ENCODE measurements around the gene SPTAN1. TPM values are rescaled to one million over a fixed set of nuclear protein-coding genes. Genes with fewer than 3 reads are reported as not detected.

Gene SPTAN1
- total and polyA plus RNA-seq, 2 donors (not counting 3 experiments of a cell fraction or from before 2014, with no cell fraction given): 408 to 502 TPM

DNA sequence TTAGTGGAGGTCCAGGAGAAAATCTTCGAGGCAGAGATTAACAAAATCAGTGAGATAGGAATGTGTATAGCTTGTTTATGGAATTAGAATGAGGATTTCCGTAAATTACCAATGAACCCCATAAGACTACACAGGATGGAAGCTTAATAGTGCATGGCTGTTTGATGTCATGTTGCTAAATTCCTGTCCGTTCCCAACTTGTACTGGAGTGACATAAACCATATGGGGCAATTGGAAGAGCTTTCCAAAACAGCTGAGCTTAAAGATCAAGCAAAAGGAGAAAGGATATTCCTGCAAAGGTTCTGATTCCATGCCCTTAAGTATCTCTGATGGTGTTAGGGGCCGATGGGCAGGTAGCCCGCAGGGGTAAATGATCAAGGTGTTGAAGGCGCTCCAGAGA is 30.4 kb upstream of the SPTAN1 start:
- no TSS peak for BruUV-seq (replicated peaks)
- Histone ChIP-seq H2AFZ (ENCODE audit: low read depth, low read length) (no peak overlapping the region), H3K4me1 (ENCODE audit: control insufficient read depth, extremely low read depth, insufficient read depth, low read length) (peaks cover 12% of the 10 kb centered on the region), H3K9ac (replicated peaks; ENCODE audit: extremely low read depth, insufficient read depth, low read length) (no peak overlapping the region), H3K36me3 (ENCODE audit: control insufficient read depth in 2 of 2, extremely low read depth in 1 of 2, insufficient read depth in 2 of 2, low read length in 2 of 2) (peaks cover 2 to 4% of the 10 kb centered on the region in 2 experiments), H3K79me2 (ENCODE audit: control insufficient read depth, insufficient read depth, low read length) (no peaks in the 10 kb centered on the region), H3K27me3 (ENCODE audit: control insufficient read depth in 2 of 2, insufficient read depth in 2 of 2, low read length in 2 of 2) (no peaks in the 10 kb centered on the region), H3K9me3 (replicated peaks; ENCODE audit: control insufficient read depth, insufficient read depth, low read length) (no peaks in the 10 kb centered on the region), H3K4me2 (ENCODE audit: insufficient read depth, low read length) (no peak overlapping the region), H3K27ac (ENCODE audit: insufficient read depth, low read depth, low read length) (no peak overlapping the region), H3K9me1 (replicated peaks; ENCODE audit: control insufficient read depth, extremely low read depth, insufficient read depth, low read length) (no peaks in the 10 kb centered on the region), H3K4me3 (replicated peaks in 1 of 3; ENCODE audit: insufficient read depth in 1 of 3, low read depth in 1 of 3, low read length in 3 of 3) (no peak overlapping the region), H4K20me1 (replicated peaks; ENCODE audit: control insufficient read depth, extremely low read depth, insufficient read depth, low read length) (peaks cover 2% of the 10 kb centered on the region)
- POLR2A ChIA-PET: interaction anchor here (0.5 to 0.7 kb wide), 3 partner anchors 21 to 312 kb away, joined by 3 to 7 read pairs (median 4); no protein-coding TSS in a partner anchor
- dilution Hi-C loops (cut with MboI; ENCODE audit: extremely low pct_ligation_motif_present, low sequenced_read_pairs) (no loop called here), intact Hi-C loops (cut with micrococcal nuclease) (no loop called here)
- CTCF ChIA-PET: interaction anchor here (1.0 to 1.1 kb wide), 2 partner anchors 13 to 101 kb away, joined by 3 read pairs; partner anchors contain the start of gene CERCAM
- no peak for FAIRE-seq
- no peak for TF ChIP-seq MYC (IDR thresholded peaks at IDR 0.05; ENCODE audit: low read depth, low read length)
- no peak for TF ChIP-seq POLR2AphosphoS5 (IDR thresholded peaks at IDR 0.05; ENCODE audit: insufficient read depth, low read depth, low read length)
- TF ChIP-seq, protein P1, sequence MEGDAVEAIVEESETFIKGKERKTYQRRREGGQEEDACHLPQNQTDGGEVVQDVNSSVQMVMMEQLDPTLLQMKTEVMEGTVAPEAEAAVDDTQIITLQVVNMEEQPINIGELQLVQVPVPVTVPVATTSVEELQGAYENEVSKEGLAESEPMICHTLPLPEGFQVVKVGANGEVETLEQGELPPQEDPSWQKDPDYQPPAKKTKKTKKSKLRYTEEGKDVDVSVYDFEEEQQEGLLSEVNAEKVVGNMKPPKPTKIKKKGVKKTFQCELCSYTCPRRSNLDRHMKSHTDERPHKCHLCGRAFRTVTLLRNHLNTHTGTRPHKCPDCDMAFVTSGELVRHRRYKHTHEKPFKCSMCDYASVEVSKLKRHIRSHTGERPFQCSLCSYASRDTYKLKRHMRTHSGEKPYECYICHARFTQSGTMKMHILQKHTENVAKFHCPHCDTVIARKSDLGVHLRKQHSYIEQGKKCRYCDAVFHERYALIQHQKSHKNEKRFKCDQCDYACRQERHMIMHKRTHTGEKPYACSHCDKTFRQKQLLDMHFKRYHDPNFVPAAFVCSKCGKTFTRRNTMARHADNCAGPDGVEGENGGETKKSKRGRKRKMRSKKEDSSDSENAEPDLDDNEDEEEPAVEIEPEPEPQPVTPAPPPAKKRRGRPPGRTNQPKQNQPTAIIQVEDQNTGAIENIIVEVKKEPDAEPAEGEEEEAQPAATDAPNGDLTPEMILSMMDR (IDR thresholded peaks at IDR 0.05; ENCODE audit: extremely low read depth in 1 of 2, insufficient read depth in 1 of 2, low read depth in 1 of 2, low read length in 2 of 2): no peak
- TF ChIP-seq MAX (IDR thresholded peaks at IDR 0.05; ENCODE audit: insufficient read depth, insufficient read length): no peak
- no peak for DNase-seq (ENCODE audit: low read depth, low spot score)

All from endothelial cell of umbilical vein (primary cell).